Smooth muscle cell (in vitro differentiated cells): ENCODE measurements around the gene ZMYND8. TPM values are rescaled to one million over a fixed set of nuclear protein-coding genes. Genes with fewer than 3 reads are reported as not detected.

Source experiments
- DNase-seq: peaks from one replicate; lab custom pipeline; 2025; ENCODE audit not compliant: unreplicated experiment; lab: John Stamatoyannopoulos, UW
- H2AFZ ChIP-seq: fragments of 200-600 bp; sonication (generic); 2 replicates; pipeline ENCODE4 v1.6.0; 2016; ENCODE audit warnings: antibody characterized with exemption, low read depth, mild to moderate bottlenecking
- H3F3A ChIP-seq: fragments of 200-600 bp; sonication (generic); 2 replicates; pipeline ENCODE4 v1.6.0; 2017; ENCODE audit warnings: antibody characterized with exemption, low read depth
- H3K27ac ChIP-seq: fragments of 200-600 bp; sonication (generic); 2 replicates; pipeline ENCODE4 v1.5.1; 2016; ENCODE audit warnings: low read depth, mild to moderate bottlenecking
- H3K27me3 ChIP-seq: fragments of 200-600 bp; sonication (generic); 2 replicates; pipeline ENCODE4 v1.6.1; 2016; ENCODE audit warnings: low read depth, mild to moderate bottlenecking
- H3K36me3 ChIP-seq: fragments of 200-600 bp; sonication (generic); 2 replicates; pipeline ENCODE4 v1.5.1; 2016; ENCODE audit warnings: low read depth
- H3K4me1 ChIP-seq: fragments of 200-600 bp; sonication (generic); 2 replicates; pipeline ENCODE4 v1.5.1; 2016; ENCODE audit warnings: low read depth
- H3K4me2 ChIP-seq: fragments of 200-600 bp; sonication (generic); 2 replicates; pipeline ENCODE4 v1.6.0; 2016; ENCODE audit warnings: mild to moderate bottlenecking
- H3K4me3 ChIP-seq: fragments of 200-600 bp; sonication (generic); 2 replicates; pipeline ENCODE4 v1.5.1; 2016; ENCODE audit warnings: mild to moderate bottlenecking
- H3K79me2 ChIP-seq: fragments of 200-600 bp; sonication (generic); 2 replicates; pipeline ENCODE4 v1.6.0; 2016; ENCODE audit warnings: low read depth, mild to moderate bottlenecking
- H3K9ac ChIP-seq: fragments of 200-600 bp; sonication (generic); 2 replicates; pipeline ENCODE4 v1.6.0; 2016; ENCODE audit warnings: low read depth
- H3K9me3 ChIP-seq: fragments of 200-600 bp; sonication (generic); replicated peaks from 2 replicates; pipeline ENCODE4 v1.5.1; 2016; ENCODE audit warnings: low read depth
- H4K20me1 ChIP-seq: fragments of 200-600 bp; sonication (generic); 2 replicates; pipeline ENCODE4 v1.6.0; 2016; ENCODE audit warnings: low read depth
- WGBS: methylation state at CpG from one replicate; pipeline ENCODE4 v1.1.7; 2016; ENCODE audit warnings: low lambda C conversion rate; 5-methylcytosine and 5-hydroxymethylcytosine counted together
- polyA plus RNA-seq: library from polyadenylated mRNA; unstranded; fragments of >200 nt; fragmentation: Nextera tagmentation; extraction: Ambion mirVana; gene quantifications from 2 replicates; pipeline ENCODE4 v1.2.1, GENCODE V29; 2016
- total RNA-seq: library from RNA; depleted of rRNA; stranded (reverse); fragments of >200 nt; gene quantifications from 2 replicates; pipeline ENCODE4 v1.2.3, GENCODE V29; 2014
- TF ChIP-seq, protein P1 (sequence below): fragments of 200-600 bp; sonication (generic); IDR thresholded peaks from 2 replicates; pipeline ENCODE4 v1.5.1; 2017; ENCODE audit warnings: borderline replicate concordance, mild to moderate bottlenecking, antibody characterized with exemption; ENCODE audit not compliant: insufficient read depth, poor library complexity, severe bottlenecking

The ZMYND8 gene
- total and polyA plus RNA-seq, 2 experiments from 2014 or later = 15.2 to 24.1 TPM

GRCh38 chr20:47188540-47188939, 168.0 kb downstream of the ZMYND8 start:
- Histone ChIP-seq H2AFZ (no peak overlapping the region), H3K79me2 (no peaks in the 10 kb centered on the region), H3K4me1 (no peaks in the 10 kb centered on the region), H3F3A (no peaks in the 10 kb centered on the region), H3K27ac (peak overlapping the region; percentile 74), H3K4me3 (no peak overlapping the region), H4K20me1 (no peaks in the 10 kb centered on the region), H3K9me3 (no peaks in the 10 kb centered on the region), H3K27me3 (no peaks in the 10 kb centered on the region), H3K36me3 (no peaks in the 10 kb centered on the region), H3K4me2 (no peak overlapping the region), H3K9ac (no peak overlapping the region)
- TF ChIP-seq, protein P1, sequence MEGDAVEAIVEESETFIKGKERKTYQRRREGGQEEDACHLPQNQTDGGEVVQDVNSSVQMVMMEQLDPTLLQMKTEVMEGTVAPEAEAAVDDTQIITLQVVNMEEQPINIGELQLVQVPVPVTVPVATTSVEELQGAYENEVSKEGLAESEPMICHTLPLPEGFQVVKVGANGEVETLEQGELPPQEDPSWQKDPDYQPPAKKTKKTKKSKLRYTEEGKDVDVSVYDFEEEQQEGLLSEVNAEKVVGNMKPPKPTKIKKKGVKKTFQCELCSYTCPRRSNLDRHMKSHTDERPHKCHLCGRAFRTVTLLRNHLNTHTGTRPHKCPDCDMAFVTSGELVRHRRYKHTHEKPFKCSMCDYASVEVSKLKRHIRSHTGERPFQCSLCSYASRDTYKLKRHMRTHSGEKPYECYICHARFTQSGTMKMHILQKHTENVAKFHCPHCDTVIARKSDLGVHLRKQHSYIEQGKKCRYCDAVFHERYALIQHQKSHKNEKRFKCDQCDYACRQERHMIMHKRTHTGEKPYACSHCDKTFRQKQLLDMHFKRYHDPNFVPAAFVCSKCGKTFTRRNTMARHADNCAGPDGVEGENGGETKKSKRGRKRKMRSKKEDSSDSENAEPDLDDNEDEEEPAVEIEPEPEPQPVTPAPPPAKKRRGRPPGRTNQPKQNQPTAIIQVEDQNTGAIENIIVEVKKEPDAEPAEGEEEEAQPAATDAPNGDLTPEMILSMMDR = no peak
- 64% methylated on average over 5 of the region's 5 CpGs for WGBS
- no peak for DNase-seq

- no peaks in the 10 kb centered on the region for H3K36me3 ChIP-seq
- H4K20me1 ChIP-seq = no peaks in the 10 kb centered on the region
- no peak overlapping the region for H3K4me3 ChIP-seq
- WGBS = 85% methylated on average over 19 of the region's 19 CpGs
- no peaks in the 10 kb centered on the region for H3K9me3 ChIP-seq
- no peaks in the 10 kb centered on the region for H3K79me2 ChIP-seq
- H2AFZ ChIP-seq = no peak overlapping the region
- H3K27me3 ChIP-seq = no peaks in the 10 kb centered on the region
- TF ChIP-seq, protein P1 = no peak
- no peaks in the 10 kb centered on the region for H3F3A ChIP-seq
- peak overlapping the region; percentile 74 for H3K27ac ChIP-seq
- H3K4me1 ChIP-seq = no peaks in the 10 kb centered on the region
- H3K9ac ChIP-seq = no peak overlapping the region
- H3K4me2 ChIP-seq = no peak overlapping the region
- DNase-seq = no peak
Observed at GRCh38 chr20:47187450-47188195, 168.9 kb downstream of the ZMYND8 start.

DNA sequence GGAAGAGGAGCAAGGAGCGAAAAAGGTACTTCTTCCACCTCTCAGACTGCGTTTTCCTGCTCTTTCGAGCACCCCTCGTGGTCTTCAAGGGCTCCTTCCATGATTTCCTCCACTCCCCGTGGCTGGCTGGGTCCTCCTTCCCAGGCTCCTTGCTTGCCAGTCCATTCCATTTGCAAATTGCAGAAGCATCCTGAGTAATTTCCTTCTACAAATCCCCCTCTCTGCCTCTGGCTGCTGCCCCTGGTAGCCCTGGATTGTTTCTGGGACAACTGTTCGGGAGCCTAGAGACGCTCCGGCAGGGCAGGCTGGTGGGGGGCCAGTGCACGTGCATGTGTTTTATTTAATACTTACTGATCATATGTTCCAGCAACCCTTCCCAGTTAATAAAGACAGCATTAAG, 173.1 kb downstream of the ZMYND8 start:
- H3K36me3 ChIP-seq = no peaks in the 10 kb centered on the region
- H3K9me3 ChIP-seq = no peaks in the 10 kb centered on the region
- no peaks in the 10 kb centered on the region for H3F3A ChIP-seq
- 78% methylated on average over 9 of the region's 9 CpGs for WGBS
- no peaks in the 10 kb centered on the region for H3K79me2 ChIP-seq
- TF ChIP-seq, protein P1 = no peak
- H3K4me2 ChIP-seq = no peak overlapping the region
- H4K20me1 ChIP-seq = no peaks in the 10 kb centered on the region
- H3K27ac ChIP-seq = no peak overlapping the region
- H2AFZ ChIP-seq = no peak overlapping the region
- DNase-seq = no peak
- H3K4me3 ChIP-seq = no peak overlapping the region
- H3K9ac ChIP-seq = no peak overlapping the region
- no peaks in the 10 kb centered on the region for H3K27me3 ChIP-seq
- H3K4me1 ChIP-seq = no peaks in the 10 kb centered on the region
